NB4 (cell line): ENCODE results near the gene SMAD2.

Experiments
- MYC ChIP-seq: IDR thresholded peaks from 2 replicates; pipeline ENCODE4 v1.6.1; 2011; ENCODE audit warnings: low read depth, low read length
- POLR2A ChIP-seq: IDR thresholded peaks from 2 replicates; pipeline ENCODE4 v1.6.1; 2011; ENCODE audit warnings: mild to moderate bottlenecking; ENCODE audit not compliant: insufficient read length; ENCODE audit errors: extremely low read depth
- TF ChIP-seq, protein P1 (sequence below): IDR thresholded peaks from one replicate; pipeline ENCODE4 v1.5.1; 2012; ENCODE audit warnings: low read depth, low read length
- TF ChIP-seq, protein P2 (sequence below): IDR thresholded peaks from 2 replicates; pipeline ENCODE4 v1.6.1; 2011; ENCODE audit warnings: low read depth, low read length

GRCh38 chr18:47944972-47945852 is 14.8 kb upstream of the SMAD2 start:
- TF ChIP-seq POLR2A (no peak), MYC (peak; percentile 54; the same call in 1 of the 2 replicates)
- TF ChIP-seq, protein P1, sequence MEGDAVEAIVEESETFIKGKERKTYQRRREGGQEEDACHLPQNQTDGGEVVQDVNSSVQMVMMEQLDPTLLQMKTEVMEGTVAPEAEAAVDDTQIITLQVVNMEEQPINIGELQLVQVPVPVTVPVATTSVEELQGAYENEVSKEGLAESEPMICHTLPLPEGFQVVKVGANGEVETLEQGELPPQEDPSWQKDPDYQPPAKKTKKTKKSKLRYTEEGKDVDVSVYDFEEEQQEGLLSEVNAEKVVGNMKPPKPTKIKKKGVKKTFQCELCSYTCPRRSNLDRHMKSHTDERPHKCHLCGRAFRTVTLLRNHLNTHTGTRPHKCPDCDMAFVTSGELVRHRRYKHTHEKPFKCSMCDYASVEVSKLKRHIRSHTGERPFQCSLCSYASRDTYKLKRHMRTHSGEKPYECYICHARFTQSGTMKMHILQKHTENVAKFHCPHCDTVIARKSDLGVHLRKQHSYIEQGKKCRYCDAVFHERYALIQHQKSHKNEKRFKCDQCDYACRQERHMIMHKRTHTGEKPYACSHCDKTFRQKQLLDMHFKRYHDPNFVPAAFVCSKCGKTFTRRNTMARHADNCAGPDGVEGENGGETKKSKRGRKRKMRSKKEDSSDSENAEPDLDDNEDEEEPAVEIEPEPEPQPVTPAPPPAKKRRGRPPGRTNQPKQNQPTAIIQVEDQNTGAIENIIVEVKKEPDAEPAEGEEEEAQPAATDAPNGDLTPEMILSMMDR: no peak
- TF ChIP-seq, protein P2, sequence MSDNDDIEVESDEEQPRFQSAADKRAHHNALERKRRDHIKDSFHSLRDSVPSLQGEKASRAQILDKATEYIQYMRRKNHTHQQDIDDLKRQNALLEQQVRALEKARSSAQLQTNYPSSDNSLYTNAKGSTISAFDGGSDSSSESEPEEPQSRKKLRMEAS: peak; percentile 82
